Mammary epithelial cell (primary cell): Measurements from ENCODE around the gene TUBA1B.
"Not testable (repeated sequence)": the region's sequence is repeated elsewhere in the genome, so short reads cannot be mapped to it uniquely, and the experiment has no call there.

Source experiments
- EZH2 ChIP-seq: IDR thresholded peaks from 2 replicates; pipeline ENCODE4 v1.6.1; 2012; ENCODE audit warnings: low read length, inconsistent platforms, borderline replicate concordance
- TF ChIP-seq, protein P1 (sequence below), 2 donors: IDR thresholded peaks in 1 of 2; conservative IDR thresholded peaks in 1 of 2; 2 replicates each; pipeline ENCODE4 v1.5.1; 2011 to 2012; ENCODE audit warnings: inconsistent platforms in 2 of 2, low read length in 2 of 2, mild to moderate bottlenecking in 2 of 2, control low read depth in 1 of 2, low read depth in 1 of 2; ENCODE audit not compliant: insufficient read depth in 1 of 2; ENCODE audit errors: extremely low read depth in 1 of 2

DNA sequence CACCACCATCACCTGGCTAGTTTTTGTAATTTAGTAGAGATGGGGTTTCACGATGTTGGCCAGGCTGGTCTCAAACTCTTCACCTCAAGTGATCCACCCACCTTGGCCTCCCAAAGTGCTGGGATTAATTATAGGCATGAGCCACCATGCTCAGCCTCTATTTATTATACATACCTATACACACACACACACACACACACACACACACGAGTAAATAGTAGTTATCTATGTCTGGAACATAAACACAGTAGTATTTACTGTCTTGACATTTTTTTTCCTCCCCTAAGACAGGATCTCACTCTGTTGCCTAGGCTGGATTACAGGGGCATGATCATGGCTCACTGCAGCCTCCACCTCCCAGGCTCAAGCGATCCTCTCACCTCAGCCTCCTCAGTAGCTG lies 5.8 kb upstream of the TUBA1B start:
- TF ChIP-seq, protein P1, sequence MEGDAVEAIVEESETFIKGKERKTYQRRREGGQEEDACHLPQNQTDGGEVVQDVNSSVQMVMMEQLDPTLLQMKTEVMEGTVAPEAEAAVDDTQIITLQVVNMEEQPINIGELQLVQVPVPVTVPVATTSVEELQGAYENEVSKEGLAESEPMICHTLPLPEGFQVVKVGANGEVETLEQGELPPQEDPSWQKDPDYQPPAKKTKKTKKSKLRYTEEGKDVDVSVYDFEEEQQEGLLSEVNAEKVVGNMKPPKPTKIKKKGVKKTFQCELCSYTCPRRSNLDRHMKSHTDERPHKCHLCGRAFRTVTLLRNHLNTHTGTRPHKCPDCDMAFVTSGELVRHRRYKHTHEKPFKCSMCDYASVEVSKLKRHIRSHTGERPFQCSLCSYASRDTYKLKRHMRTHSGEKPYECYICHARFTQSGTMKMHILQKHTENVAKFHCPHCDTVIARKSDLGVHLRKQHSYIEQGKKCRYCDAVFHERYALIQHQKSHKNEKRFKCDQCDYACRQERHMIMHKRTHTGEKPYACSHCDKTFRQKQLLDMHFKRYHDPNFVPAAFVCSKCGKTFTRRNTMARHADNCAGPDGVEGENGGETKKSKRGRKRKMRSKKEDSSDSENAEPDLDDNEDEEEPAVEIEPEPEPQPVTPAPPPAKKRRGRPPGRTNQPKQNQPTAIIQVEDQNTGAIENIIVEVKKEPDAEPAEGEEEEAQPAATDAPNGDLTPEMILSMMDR (conservative IDR thresholded peaks at IDR 0.05 in 1 of 2, IDR thresholded peaks at IDR 0.05 in 1 of 2; ENCODE audit: extremely low read depth in 1 of 2, insufficient read depth in 1 of 2, low read depth in 1 of 2, low read length in 2 of 2), result not testable (repeated sequence)
- TF ChIP-seq EZH2, result not testable (repeated sequence)
